Measurements from ENCODE around the gene LHFPL2.

The LHFPL2 gene

DNA sequence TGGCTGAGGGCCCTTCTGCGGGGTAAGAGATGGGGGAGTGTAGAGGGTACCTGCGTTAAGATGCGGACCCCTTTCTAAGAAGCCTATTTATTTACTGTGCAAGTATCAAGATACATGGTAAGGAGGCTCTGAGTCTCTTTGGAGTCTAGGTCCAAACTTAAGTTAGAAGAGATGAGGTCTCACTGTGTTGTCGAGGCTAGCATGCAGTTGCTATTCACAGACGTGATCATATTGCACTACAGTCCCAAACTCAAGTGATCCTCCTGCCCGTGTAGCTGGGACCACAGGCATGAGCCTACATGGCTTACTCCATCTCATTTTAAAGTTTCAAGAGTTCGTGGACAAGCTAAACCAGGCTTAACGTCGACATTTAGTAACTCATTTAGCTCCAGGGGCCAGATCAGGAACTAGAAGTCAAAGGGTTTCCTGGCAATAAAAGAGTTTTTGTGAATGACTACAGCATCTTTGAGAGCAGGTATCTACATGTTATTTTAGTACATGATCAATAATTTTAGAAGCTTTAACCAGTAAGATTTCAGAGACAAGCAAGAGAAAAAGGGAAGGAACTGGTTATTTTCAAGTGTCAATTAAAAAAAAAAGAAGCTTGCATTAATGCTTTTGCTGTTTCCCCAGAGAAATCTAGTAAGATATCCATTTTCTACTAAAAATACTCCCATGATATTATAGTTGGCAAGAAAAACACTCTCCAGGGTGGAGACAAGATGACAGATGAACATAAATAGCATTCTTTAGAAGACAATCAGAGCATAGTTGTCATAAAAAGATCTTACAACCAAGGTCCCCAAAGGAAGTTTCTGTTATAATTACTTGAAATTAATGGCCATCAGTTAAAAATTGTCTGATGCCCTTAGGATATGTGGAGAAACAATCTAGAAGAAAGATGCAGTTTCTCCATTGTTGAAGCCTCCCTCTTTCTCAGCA, 146.9 kb downstream of the LHFPL2 start:
- DNase-seq (ENCODE audit: low read depth) = no peak

GRCh38 chr5:78500871-78501270, 147.7 kb downstream of the LHFPL2 start:
- DNase-seq (ENCODE audit: low read depth) = no peak

GRCh38 chr5:78500028-78500427, 148.5 kb downstream of the LHFPL2 start:
- no peak for DNase-seq (ENCODE audit: low read depth)

DNA sequence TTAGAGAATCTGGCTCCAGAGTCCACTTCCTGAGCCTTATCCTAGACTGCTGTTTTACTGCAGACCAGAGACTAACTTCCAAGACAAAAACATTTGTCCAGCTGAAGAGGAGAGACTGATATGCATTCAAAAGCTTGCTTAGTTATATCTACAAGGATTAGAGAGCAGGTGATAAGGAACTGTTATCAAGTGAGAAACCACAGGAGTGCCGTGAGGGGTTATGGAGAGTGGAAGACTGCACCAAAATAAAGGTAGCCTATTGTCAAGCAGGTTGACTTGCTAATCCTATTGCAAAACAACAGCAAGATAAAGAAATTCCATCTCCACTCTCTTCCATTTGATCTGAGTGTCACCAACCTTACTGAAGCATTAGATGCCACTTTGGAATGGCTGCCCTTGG, 149.1 kb downstream of the LHFPL2 start:
- DNase-seq (ENCODE audit: low read depth) = no peak

GRCh38 chr5:78497573-78498533, 150.7 kb downstream of the LHFPL2 start:
- DNase-seq (ENCODE audit: low read depth) = no peak

DNA sequence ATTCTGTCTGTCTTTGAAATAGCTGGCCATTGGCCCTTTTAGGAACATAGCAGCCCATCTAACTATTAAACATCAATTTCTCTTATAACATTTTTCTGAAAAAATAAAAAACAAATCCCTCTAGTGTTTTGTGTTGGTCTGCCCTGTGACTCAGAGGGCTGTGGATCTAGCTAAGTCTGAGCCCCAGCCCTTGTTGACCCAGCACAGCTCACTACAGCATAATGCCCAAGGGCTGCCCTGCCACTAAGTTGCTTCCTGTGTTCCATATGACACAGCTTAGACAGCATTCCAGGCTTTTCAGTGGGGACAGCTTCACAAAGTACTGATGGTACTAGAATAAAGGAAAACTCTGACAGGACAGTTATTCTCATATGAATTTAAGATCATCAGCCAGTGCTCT, 152.2 kb downstream of the LHFPL2 start:
- DNase-seq (ENCODE audit: low read depth) = no peak

GRCh38 chr5:78495800-78496199, 152.8 kb downstream of the LHFPL2 start:
- DNase-seq (ENCODE audit: low read depth) = no peak

GRCh38 chr5:78492650-78493049, 155.9 kb downstream of the LHFPL2 start:
- DNase-seq (ENCODE audit: low read depth) = no peak

DNA sequence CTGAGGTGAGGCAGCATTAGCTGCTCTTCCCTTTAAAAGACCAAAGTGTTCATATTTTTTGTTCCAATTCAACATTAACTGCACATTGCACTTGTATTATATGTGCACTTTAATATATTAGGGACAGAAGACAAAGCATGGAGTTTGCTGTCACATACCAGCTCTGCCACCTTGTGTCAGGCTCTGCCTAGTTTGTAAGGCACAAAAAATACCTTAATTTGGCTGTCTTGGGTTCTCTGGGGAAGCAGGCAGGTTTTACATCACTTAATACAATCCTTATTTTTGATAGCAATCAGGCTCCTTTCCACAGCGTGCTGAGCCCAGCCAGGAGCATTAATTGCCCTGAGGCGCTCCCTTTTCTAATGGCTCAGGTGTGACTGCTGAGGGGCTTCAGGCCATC, 156.3 kb downstream of the LHFPL2 start:
- no peak for DNase-seq (ENCODE audit: low read depth)

GRCh38 chr5:78490709-78491485, 157.7 kb downstream of the LHFPL2 start:
- DNase-seq (ENCODE audit: low read depth) = no peak

GRCh38 chr5:78487846-78488245, 160.7 kb downstream of the LHFPL2 start:
- no peak for DNase-seq (ENCODE audit: low read depth)

- DNase-seq (ENCODE audit: low read depth) = no peak
These were observed 162.4 kb downstream of the LHFPL2 start for GRCh38 chr5:78486218-78486617.

DNA sequence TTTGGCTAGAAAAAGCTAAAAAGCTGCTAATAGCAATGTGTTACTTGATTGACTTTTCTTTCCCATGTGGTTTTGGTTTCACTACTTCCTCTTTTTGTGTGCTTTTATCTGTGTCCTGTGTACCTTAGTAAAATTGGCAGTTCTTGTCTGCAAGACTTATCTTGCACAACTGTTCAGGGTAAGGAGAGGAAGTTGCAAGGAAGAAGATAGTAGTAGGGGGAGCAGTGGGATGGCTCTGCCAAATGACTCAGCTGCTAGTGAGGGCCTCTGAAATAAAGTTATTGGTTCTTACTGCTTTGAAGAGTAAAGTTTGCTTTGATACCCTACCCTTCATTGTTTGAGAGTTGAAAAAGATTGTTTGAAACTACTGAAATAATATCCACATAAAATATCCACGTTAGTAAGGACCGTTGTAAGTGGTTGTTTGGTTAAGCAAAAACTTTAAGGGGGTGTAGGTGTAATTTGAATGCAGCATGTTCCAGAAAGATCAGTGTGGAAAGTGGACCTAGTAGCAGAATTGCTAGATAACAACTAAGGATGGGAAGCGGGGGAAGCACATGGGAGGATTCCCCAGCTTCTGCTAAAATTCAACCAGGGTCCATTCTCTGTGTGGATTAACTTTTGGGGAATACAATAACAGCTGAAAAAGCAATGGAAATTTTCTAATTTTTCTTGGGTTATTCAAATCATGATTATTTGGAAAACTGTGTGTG, 164.6 kb downstream of the LHFPL2 start:
- no peak for DNase-seq (ENCODE audit: low read depth)

DNA sequence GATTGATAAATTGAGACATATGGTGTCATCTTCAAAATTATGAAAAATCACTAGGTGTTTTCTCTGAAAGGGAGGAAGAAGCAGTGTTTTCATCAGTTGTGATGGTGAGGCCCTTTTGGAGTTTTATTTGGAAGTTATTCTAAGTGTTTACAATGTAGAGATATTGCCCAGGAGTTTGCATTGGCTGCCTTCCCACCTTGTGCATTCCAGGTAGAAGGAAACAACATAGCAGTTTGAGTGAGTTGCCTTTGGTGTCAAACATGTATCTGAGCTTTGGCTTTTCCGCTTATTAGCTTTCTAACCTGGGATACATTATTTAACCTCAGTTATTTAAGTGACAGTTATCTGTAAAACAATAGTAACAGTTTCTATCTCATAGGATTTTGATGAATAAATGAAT, 165.6 kb downstream of the LHFPL2 start:
- DNase-seq (ENCODE audit: low read depth) = no peak

DNA sequence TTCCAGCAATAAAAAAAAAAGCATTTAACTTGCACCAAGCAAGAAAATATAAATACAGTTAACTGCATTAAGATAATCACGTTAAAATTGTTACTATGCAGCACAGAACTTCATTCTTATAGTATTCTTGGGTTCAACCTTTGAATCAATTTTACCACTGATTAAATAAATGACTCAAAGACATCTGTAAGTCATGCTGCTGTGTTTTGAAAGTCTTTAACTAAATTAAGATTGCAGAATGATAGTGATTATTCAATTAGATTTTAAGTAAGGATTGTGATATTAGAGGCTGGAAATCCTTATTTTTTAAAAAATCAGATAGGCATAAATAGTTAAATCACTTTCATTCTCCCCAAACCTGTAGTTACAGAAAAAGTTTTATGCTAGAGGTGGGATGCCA, 171.8 kb downstream of the LHFPL2 start:
- no peak for DNase-seq (ENCODE audit: low read depth)

DNA sequence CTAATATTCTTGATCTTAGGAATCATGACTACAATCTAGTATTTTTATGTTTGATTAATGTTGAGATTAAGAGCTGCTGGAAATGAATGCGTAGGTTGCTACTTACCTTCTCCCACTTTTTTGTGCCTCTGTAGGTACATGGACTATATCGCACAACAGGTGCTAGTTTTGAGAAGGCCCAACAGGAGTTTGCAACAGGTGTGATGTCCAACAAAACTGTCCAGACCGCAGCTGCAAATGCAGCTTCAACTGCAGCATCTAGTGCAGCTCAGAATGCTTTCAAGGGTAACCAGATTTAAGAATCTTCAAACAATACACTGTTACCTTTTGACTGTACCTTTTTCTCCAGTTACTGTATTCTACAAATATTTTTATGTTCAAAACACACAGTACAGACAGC, 173.2 kb downstream of the LHFPL2 start:
- no peak for DNase-seq (ENCODE audit: low read depth)

- no peak for DNase-seq (ENCODE audit: low read depth)
These were observed 174.8 kb downstream of the LHFPL2 start for GRCh38 chr5:78473751-78474150.

DNA sequence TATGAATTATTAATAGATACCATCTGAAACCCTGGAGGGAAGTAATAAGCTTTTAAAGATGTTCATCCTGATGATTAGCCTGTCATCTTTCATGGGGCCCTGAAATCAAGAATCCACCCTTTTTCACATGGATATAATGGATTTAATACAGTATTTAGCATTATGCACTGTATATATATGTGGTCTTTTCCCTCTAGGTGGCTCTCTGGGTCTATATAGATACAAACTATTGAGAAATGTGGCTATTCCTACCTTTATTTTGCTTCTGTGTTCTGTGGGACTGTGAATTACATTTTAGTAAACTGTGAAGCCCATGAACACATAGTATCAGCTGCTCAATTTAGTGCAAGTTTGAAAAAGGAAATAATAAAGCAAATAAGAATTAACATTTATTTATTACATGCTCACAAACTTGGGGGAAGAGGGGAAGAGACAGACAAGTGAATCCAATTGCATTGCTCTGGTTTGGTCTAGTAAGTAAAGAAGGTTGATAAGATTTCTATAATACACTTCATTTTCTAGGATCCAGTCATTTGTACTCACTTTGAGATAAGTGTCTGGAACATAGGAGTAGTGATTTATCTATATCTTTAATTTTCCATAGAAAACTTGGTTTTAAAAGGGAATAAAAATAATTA, 176.0 kb downstream of the LHFPL2 start:
- no peak for DNase-seq (ENCODE audit: low read depth)

- DNase-seq (ENCODE audit: low read depth) = no peak
These were observed 176.7 kb downstream of the LHFPL2 start for GRCh38 chr5:78471896-78472295.

- no peak for DNase-seq (ENCODE audit: low read depth)
These were observed 180.7 kb downstream of the LHFPL2 start for GRCh38 chr5:78467752-78468357.

All from stimulated activated CD8-positive, alpha-beta memory T cell treated with anti-CD3 and anti-CD28 coated beads, Interleukin-12 subunit alpha, Interleukin-12 subunit beta, amount 100 ng/mL, for 4 hours (primary cell).